HG03025 (cell line): ENCODE data around the gene P4HA1.
"Not testable (repeated sequence)": the region's sequence is repeated elsewhere in the genome, so short reads cannot be mapped to it uniquely, and the experiment has no call there.

Experiments used
- ATAC-seq: cut with Tn5 transposase; IDR thresholded peaks from one replicate; pipeline ENCODE4 v1.9.1; 2021; ENCODE audit warnings: mild to moderate bottlenecking, moderate library complexity; ENCODE audit not compliant: unreplicated experiment, low FRiP score

Gene P4HA1

GRCh38 chr10:73096449-73097304, at the start of gene P4HA1:
Gene P4HA1 (minus strand): TSS chr10:73096866. CDS start chr10:73074883, 21,983 bp downstream.
- ATAC-seq = peak; percentile 74

- no peak for ATAC-seq
Observed at GRCh38 chr10:73141603-73142002, 44.9 kb upstream of the P4HA1 start.

GRCh38 chr10:73139251-73139650, 42.6 kb upstream of the P4HA1 start:
- ATAC-seq = no peak

- ATAC-seq = no peak
Observed at GRCh38 chr10:73136627-73137026, 40.0 kb upstream of the P4HA1 start.

GRCh38 chr10:73134727-73135126, 38.1 kb upstream of the P4HA1 start:
- ATAC-seq = no peak

- ATAC-seq = no peak
Observed at GRCh38 chr10:73131913-73132686, 35.4 kb upstream of the P4HA1 start.

GRCh38 chr10:73131301-73131700, 34.6 kb upstream of the P4HA1 start:
- no peak for ATAC-seq

GRCh38 chr10:73126343-73126742, 29.7 kb upstream of the P4HA1 start:
- ATAC-seq = no peak

GRCh38 chr10:73119952-73120351, 23.3 kb upstream of the P4HA1 start:
- ATAC-seq = no peak

- no peak for ATAC-seq
Observed at GRCh38 chr10:73119457-73119856, 22.8 kb upstream of the P4HA1 start.

GRCh38 chr10:73117976-73118743, 21.5 kb upstream of the P4HA1 start:
- peak; percentile 51 for ATAC-seq

- no peak for ATAC-seq
Observed at GRCh38 chr10:73116017-73116416, 19.4 kb upstream of the P4HA1 start.

GRCh38 chr10:73113551-73113950, 16.9 kb upstream of the P4HA1 start:
- no peak for ATAC-seq

GRCh38 chr10:73112032-73112431, 15.4 kb upstream of the P4HA1 start:
- ATAC-seq = not testable (repeated sequence)

GRCh38 chr10:73110345-73110849, 13.7 kb upstream of the P4HA1 start, which contains the start of gene NUDT13:
Gene NUDT13 (plus strand): TSS chr10:73110455. CDS start chr10:73114366, 3,911 bp downstream.
- peak; percentile 55 for ATAC-seq

GRCh38 chr10:73109248-73109652, 12.6 kb upstream of the P4HA1 start:
- ATAC-seq = not testable (repeated sequence)

GRCh38 chr10:73106301-73106700, 9.6 kb upstream of the P4HA1 start:
- ATAC-seq = no peak

- ATAC-seq = no peak
Observed at GRCh38 chr10:73099141-73099540, 2.5 kb upstream of the P4HA1 start.

- no peak for ATAC-seq
Observed at GRCh38 chr10:73097305-73097670, 622 bp upstream of the P4HA1 start.

GRCh38 chr10:73096041-73096448, 621 bp downstream of the P4HA1 start:
- peak; percentile 37 for ATAC-seq
